ENCODE data around the gene CARM1. TPM values are rescaled to one million over a fixed set of nuclear protein-coding genes. Genes with fewer than 3 reads are reported as not detected.

Gene CARM1
- total RNA-seq, 1 donor from 2014 or later: 29.3 TPM

DNA sequence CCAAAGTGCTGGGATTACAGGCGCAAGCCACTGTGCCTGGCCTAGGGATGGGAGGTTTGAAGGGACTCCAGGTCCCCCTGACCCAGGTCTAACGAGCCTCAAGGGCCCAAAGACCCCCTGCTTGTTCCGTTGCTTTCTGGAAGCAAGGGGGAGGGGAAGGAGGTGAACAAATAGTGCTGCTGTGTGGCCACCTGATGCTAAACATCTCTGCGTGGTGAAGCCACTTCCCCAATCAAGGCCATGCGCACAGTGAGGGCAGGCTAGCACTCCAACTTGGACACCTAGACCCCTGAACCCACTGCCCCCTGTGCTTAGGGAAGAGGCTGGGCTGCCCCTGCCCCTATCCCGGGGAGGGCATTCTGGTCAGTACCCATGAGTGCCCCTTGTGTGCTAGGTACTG lies 24.0 kb downstream of the CARM1 start:
- TF ChIP-seq, protein P1, sequence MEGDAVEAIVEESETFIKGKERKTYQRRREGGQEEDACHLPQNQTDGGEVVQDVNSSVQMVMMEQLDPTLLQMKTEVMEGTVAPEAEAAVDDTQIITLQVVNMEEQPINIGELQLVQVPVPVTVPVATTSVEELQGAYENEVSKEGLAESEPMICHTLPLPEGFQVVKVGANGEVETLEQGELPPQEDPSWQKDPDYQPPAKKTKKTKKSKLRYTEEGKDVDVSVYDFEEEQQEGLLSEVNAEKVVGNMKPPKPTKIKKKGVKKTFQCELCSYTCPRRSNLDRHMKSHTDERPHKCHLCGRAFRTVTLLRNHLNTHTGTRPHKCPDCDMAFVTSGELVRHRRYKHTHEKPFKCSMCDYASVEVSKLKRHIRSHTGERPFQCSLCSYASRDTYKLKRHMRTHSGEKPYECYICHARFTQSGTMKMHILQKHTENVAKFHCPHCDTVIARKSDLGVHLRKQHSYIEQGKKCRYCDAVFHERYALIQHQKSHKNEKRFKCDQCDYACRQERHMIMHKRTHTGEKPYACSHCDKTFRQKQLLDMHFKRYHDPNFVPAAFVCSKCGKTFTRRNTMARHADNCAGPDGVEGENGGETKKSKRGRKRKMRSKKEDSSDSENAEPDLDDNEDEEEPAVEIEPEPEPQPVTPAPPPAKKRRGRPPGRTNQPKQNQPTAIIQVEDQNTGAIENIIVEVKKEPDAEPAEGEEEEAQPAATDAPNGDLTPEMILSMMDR (conservative IDR thresholded peaks at IDR 0.05; ENCODE audit: low read depth, low read length): no peak
- no peak for DNase-seq (ENCODE audit: low read depth)
- no peak overlapping the region for H3K4me3 ChIP-seq (ENCODE audit: low read depth, low read length)

DNA sequence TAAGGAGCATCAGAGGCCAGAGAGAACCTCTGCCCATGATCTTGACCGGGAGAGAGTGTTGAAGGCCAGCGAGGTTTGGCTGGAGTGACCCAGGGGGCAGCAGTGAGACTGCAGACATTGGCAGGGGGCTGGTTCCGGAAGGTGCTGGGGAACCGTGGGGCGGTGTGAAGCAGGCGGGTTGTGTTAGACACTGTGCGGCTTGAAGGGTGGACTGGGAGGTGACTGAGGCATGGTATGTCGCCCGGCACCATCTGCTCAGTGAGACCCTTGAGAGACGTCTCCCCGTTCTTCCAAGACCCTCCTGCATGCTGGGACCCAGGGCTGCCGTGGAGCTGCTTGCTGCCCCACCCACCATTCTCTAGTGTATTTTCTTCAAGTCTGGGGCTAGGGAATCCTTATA lies 24.6 kb downstream of the CARM1 start:
- H3K4me3 ChIP-seq (ENCODE audit: low read depth, low read length): no peak overlapping the region
- TF ChIP-seq, protein P1 (conservative IDR thresholded peaks at IDR 0.05; ENCODE audit: low read depth, low read length): no peak
- no peak for DNase-seq (ENCODE audit: low read depth)

DNA sequence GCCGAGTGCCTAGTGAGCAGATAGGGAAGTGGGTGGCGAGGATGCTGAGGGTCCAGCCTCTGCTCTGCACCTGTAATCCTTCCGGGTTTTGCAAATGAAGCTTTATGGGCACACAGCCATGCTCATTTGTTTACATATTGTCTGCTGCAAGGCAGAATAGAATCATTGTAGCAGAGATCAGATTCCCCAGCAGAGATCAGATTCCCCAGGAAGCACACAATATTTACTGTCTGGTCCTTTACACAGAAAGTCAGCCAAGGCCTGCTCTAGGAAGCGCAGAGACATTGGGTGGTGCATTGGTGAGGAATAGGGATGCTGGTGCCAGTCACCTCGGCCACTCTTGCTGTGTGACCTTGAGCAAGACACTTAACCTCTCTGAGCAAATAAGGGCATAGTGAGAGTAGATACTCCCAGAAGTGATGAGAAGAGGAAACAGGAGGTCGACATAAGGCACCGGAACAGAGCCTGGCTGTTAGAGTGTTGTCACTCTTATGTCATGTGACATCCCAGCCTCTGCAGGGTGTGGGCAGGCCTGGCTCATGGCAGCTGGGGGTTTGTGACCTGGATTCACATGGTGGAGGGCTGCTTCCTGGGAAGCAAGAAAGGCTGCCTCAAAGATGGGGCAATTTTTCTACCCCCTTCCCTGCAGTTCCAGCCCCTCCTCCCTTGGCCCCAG lies 25.6 kb downstream of the CARM1 start:
- H3K4me3 ChIP-seq (ENCODE audit: low read depth, low read length): no peak overlapping the region
- TF ChIP-seq, protein P1 (conservative IDR thresholded peaks at IDR 0.05; ENCODE audit: low read depth, low read length): no peak
- no peak for DNase-seq (ENCODE audit: low read depth)

DNA sequence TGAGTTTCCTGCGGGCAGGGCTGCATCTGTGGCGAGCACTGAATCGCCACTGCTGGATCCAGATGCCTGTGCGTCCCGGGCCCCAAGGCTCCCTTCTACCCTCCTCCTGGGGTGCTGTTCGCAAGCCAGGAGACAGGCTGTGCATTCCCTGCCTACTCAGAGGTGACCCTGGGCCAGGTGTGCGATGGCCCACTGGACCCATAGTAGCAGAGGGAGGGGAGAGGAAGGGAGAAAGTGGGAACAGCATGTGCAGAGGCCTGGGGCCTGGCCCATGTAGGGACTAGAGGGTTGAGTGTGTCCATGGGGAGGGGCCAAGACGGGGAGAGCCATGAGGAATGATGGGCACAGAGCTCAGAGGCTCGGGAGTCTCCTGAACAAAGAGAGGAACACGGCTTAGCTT lies 27.3 kb downstream of the CARM1 start:
- H3K4me3 ChIP-seq (ENCODE audit: low read depth, low read length): no peak overlapping the region
- DNase-seq (ENCODE audit: low read depth): no peak
- TF ChIP-seq, protein P1 (conservative IDR thresholded peaks at IDR 0.05; ENCODE audit: low read depth, low read length): no peak

DNA sequence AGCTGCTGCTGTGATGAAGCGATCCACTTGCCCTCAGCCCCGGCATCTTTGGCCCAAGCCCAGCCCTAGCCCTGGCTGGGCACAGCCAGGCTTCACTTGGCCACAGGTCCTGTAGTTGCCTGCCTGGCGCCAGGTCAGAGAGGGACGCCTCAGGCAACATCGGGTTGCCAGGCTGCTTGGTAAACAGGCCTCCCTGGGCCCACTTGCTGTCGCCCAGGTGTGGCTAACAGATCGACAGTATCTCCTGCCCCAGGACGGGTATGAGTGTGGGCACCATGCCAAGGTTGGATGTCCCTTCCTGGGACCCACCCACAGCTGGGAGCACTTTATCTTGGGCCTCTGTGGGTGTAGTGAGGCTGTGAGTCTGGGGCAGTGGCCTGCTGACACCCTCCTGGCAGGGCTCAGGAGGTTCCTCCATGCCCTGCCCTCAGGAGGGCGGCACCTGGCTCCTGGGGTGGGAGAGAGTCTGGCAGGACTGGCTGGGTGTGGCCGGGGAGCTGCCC lies 27.8 kb downstream of the CARM1 start:
- no peak for DNase-seq (ENCODE audit: low read depth)
- no peak overlapping the region for H3K4me3 ChIP-seq (ENCODE audit: low read depth, low read length)
- TF ChIP-seq, protein P1 (conservative IDR thresholded peaks at IDR 0.05; ENCODE audit: low read depth, low read length): no peak

DNA sequence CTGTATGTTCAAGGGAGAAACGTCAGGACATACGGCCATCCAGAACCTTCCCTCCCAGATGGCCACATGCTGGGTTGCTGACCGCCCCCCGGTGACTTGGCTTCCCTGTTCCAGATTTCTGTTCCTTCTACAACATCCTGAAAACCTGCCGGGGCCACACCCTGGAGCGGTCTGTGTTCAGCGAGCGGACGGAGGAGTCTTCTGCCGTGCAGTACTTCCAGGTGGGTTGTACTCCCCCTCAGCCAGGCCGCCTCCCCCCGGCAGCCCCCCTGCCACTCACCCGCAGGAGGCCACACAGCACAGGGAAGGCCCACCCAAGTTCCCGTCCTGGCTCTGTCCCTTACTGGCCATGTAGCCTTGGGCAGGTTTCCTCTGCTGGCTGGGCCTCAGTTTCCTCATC lies 36.6 kb downstream of the CARM1 start:
- TF ChIP-seq, protein P1 (conservative IDR thresholded peaks at IDR 0.05; ENCODE audit: low read depth, low read length): no peak
- no peak for DNase-seq (ENCODE audit: low read depth)
- H3K4me3 ChIP-seq (ENCODE audit: low read depth, low read length): no peak overlapping the region

DNA sequence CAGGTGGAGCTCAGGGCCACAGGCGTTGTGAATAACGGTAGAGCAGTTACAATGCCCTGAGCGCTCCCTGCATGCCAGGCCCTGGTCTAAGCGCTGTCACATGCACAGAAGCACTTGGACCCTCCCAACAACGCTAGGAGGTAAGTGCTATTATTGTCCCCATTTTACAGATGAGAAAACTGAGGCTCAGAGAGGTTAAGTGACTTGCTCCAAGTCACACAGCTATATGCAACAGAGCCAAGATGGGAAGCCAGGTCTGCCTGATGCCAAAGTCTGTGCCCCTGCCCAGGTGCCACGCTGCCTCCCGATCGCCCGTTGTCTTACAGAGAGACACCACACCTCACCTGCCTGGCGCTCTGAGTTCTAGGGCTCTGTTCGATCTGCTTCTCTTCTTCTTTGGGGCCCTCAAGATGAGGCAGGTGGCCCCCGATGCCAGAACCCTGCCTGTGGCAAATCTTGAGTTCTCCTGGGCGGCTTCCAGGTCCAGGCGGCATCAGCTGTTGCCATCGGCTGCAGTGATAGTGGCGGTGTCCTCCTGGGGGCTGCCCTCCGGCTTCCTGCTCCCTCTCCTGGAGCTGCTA lies 37.1 kb downstream of the CARM1 start:
- no peak for DNase-seq (ENCODE audit: low read depth)
- H3K4me3 ChIP-seq (ENCODE audit: low read depth, low read length): no peak overlapping the region
- TF ChIP-seq, protein P1 (conservative IDR thresholded peaks at IDR 0.05; ENCODE audit: low read depth, low read length): no peak

Measured in epithelial cell of proximal tubule (primary cell).